ENCODE data around the gene TNP2. TPM values are rescaled to one million over a fixed set of nuclear protein-coding genes. Genes with fewer than 3 reads are reported as not detected.

Gene TNP2
- total RNA-seq, 4 donors from 2014 or later, result not detected

DNA sequence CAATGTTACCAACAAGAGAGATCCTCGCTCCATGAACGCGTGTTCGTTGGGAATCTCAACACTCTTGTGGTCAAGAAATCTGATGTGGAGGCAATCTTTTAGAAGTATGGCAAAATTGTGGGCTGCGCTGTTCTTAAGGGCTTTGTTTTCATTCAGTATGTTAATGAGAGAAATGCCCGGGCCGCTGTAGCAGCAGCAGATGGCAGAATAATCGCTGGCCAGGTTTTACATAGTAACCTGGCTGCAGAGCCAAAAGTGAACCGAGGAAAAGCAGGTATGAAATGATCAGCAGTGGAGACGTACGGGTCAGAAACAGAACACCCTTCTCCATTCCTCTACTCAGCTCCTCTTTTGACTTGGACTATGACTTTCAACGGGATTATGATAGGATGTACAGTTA lies 26.5 kb downstream of the TNP2 start:
- no peaks in the 10 kb centered on the region for H3K9me3 ChIP-seq
- H3K27ac ChIP-seq, result no peak overlapping the region
- no peaks in the 10 kb centered on the region for H3K4me1 ChIP-seq
- no peaks in the 10 kb centered on the region for H3K27me3 ChIP-seq
- no peaks in the 10 kb centered on the region for H3K36me3 ChIP-seq
- 83% methylated on average over 12 of the region's 12 CpGs for WGBS
- DNase-seq (ENCODE audit: low spot score in 2 of 2), result no peak
- TF ChIP-seq, protein P1, sequence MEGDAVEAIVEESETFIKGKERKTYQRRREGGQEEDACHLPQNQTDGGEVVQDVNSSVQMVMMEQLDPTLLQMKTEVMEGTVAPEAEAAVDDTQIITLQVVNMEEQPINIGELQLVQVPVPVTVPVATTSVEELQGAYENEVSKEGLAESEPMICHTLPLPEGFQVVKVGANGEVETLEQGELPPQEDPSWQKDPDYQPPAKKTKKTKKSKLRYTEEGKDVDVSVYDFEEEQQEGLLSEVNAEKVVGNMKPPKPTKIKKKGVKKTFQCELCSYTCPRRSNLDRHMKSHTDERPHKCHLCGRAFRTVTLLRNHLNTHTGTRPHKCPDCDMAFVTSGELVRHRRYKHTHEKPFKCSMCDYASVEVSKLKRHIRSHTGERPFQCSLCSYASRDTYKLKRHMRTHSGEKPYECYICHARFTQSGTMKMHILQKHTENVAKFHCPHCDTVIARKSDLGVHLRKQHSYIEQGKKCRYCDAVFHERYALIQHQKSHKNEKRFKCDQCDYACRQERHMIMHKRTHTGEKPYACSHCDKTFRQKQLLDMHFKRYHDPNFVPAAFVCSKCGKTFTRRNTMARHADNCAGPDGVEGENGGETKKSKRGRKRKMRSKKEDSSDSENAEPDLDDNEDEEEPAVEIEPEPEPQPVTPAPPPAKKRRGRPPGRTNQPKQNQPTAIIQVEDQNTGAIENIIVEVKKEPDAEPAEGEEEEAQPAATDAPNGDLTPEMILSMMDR (IDR thresholded peaks at IDR 0.05), result no peak
- TF ChIP-seq POLR2AphosphoS5 (IDR thresholded peaks at IDR 0.05) (no peak), POLR2A (IDR thresholded peaks at IDR 0.05) (no peak), EP300 (IDR thresholded peaks at IDR 0.05) (no peak)
- H3K4me3 ChIP-seq, result no peak overlapping the region

DNA sequence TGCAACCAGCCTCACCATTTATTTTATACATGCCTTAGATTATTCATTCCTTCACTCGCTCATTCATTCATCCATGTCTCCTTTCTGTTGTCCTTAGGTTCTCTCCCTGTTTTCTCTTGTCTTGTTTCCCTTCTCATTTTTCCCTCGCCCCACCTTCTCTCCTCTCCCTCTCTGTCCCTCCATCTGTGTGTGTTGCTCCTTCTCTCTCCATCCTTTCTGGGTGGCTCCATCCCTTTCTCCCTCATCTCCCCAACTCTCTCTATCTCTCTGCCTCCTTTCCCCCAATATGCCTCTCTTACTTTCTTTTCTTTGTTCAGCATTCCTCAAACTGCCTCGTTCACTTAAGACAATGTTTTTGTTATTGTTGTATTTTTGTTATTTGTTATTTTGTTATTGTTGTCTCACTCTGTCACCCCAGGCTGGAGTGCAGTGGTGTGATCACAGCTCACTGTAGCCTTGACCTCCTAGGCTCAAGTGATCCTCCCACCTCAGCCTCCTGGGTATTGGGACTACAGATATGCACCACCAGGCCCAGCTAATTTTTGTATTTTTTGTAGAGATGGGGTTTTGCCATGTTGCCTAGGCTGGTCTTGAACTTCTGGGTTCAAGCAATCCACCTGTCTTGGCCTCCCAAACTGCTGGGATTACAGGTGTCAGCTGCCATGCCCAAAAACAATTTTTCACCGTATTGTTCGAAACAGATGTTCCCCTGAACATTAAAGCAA lies 27.5 kb downstream of the TNP2 start:
- DNase-seq (ENCODE audit: low spot score in 2 of 2), result no peak
- H3K27ac ChIP-seq, result no peak overlapping the region
- H3K36me3 ChIP-seq, result no peaks in the 10 kb centered on the region
- no peaks in the 10 kb centered on the region for H3K9me3 ChIP-seq
- TF ChIP-seq POLR2A (IDR thresholded peaks at IDR 0.05) (no peak), POLR2AphosphoS5 (IDR thresholded peaks at IDR 0.05) (no peak), EP300 (IDR thresholded peaks at IDR 0.05) (no peak)
- TF ChIP-seq, protein P1 (IDR thresholded peaks at IDR 0.05), result no peak
- 90% methylated on average over 5 of the region's 5 CpGs for WGBS
- no peak overlapping the region for H3K4me3 ChIP-seq
- H3K27me3 ChIP-seq, result no peaks in the 10 kb centered on the region
- H3K4me1 ChIP-seq, result no peaks in the 10 kb centered on the region

DNA sequence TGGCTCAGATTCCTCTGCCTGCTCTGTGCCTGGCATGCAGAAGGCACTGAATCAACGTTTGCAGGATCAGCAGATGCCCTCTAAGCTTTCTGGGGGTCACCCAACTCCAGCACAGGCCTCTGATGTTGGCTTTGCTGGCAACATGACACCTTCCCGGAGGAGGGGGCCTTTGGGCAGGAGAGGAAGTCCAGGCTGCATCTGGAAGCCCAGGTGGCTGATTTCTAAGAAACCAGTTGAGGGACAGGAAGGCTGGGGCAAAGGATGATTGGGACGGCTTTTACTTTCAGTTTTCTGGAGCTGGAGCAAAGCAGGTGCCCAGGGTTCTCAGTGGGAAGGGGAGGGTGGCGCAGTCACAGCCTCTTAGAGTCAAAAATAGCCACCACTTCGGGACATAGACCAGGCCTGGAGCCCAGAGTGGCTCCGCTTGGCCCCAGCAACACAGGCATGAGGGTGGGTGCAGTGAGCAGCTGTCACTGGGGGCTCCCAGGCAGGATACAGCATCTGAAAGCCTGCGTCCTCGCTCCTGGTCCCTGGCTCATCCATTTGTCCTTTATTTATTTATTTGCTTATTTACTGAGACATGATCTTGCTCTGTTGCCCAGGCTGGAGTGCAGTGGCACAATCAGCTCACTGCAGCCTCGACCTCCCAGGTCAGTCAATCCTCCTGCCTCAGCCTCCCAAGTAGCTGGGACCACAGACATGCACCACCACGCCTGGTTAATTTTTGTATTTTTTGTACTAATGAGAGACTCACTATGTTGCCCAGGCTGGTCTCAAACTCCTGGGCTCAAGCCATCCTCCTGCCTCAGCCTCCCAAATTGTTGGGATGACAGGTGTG lies 28.3 kb downstream of the TNP2 start:
- no peak for DNase-seq (ENCODE audit: low spot score in 2 of 2)
- 83% methylated on average over 9 of the region's 10 CpGs for WGBS

DNA sequence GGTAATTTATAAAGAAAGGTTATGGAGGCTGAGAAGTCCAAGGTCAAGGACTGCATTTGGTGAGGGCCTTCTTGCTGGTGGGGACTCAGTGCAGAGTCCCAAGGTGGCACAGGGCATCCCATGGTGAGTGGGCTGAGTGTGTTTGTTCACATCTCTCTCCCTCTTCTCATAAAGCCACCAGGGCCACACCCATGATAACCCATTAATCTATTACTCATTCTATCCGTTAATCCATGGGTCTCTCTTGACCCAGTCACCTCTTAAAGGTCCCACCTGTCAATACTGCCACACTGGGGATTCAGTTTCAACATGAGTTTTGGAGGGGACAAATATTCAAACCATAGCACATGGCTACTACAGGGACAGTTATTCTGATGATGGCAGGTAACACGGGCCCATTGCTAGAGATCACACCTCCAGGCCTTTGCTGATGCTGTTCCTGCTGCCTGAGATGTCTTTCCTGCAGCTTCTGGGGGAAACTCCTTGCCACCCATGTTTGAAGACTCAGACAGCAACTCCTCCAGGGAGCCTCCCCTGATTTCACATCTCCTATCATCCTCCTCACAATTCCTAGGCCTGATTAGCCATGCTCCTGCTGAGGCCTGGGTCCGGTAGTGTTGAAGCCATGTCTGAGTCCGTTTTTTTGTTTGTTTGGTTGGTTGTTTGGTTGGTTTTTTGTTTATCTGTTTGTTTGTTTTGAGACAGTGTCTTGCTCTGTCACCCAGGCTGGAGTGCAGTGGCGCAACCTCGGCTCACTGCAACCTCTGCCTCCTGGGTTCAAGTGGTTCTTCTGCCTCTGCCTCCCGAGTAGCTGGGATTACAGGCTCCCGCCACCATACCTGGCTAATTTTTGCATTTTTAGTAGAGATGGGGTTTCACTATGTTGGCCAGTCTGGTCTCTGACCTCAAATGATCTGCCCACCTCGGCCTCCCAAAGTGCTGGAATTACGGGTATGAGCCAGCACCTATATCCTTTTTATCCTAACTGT lies 29.2 kb downstream of the TNP2 start:
- Histone ChIP-seq H3K4me1 (no peaks in the 10 kb centered on the region), H3K27ac (no peak overlapping the region), H3K4me3 (no peak overlapping the region), H3K36me3 (no peaks in the 10 kb centered on the region), H3K27me3 (no peaks in the 10 kb centered on the region), H3K9me3 (no peaks in the 10 kb centered on the region)
- no peak for DNase-seq (ENCODE audit: low spot score in 2 of 2)
- no peak for TF ChIP-seq POLR2A (IDR thresholded peaks at IDR 0.05)
- no peak for TF ChIP-seq EP300 (IDR thresholded peaks at IDR 0.05)
- no peak for TF ChIP-seq POLR2AphosphoS5 (IDR thresholded peaks at IDR 0.05)
- TF ChIP-seq, protein P1 (IDR thresholded peaks at IDR 0.05), result no peak
- WGBS, result 80% methylated on average over 10 of the region's 10 CpGs

More for the DNA sequence above, 28.3 kb downstream of the TNP2 start:
- no peaks in the 10 kb centered on the region for H3K9me3 ChIP-seq
- no peaks in the 10 kb centered on the region for H3K4me1 ChIP-seq
- H3K4me3 ChIP-seq, result no peak overlapping the region
- H3K27me3 ChIP-seq, result no peaks in the 10 kb centered on the region
- H3K36me3 ChIP-seq, result no peaks in the 10 kb centered on the region
- no peak overlapping the region for H3K27ac ChIP-seq
- TF ChIP-seq POLR2A (IDR thresholded peaks at IDR 0.05) (no peak), POLR2AphosphoS5 (IDR thresholded peaks at IDR 0.05) (no peak), EP300 (IDR thresholded peaks at IDR 0.05) (no peak)
- TF ChIP-seq, protein P1 (IDR thresholded peaks at IDR 0.05), result no peak
